Keratinocyte (primary cell): Measurements from ENCODE around the gene MTMR2.

Experiments
- EZH2 ChIP-seq: IDR thresholded peaks from one replicate; pipeline ENCODE4 v1.6.1; 2012; ENCODE audit warnings: inconsistent platforms, mild to moderate bottlenecking, low read length, moderate library complexity
- TF ChIP-seq, protein P1 (sequence below), 3 experiments: IDR thresholded peaks in 1 of 3; conservative IDR thresholded peaks in 1 of 3; optimal IDR thresholded peaks in 1 of 3; 2 replicates in 2 of 3; 3 replicates in 1 of 3; pipeline versions ENCODE3 to v1.5.1; 2011; ENCODE audit warnings: low read length in 3 of 3, mild to moderate bottlenecking in 3 of 3, moderate library complexity in 2 of 3, control low read depth in 1 of 3, inconsistent platforms in 1 of 3; ENCODE audit not compliant: insufficient read depth in 2 of 3; ENCODE audit errors: extremely low read depth in 1 of 3

DNA sequence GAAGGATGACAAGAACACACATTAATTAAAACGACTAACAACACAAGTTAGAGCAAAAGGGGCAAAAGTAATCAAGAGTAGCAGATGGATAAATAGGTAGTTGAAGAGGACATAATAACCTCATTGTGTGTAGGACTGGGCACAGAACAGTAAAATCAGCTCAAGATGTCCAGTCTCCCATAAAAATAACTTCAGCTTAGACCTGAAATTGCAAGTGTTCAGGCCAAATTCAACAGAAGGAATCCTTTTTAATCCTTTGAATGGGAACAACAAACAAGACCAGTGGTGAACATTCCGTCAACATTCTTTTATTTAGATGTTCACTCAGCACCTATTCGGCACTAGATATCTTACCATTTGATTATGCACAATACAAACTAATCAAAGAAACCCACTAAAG, 4.4 kb downstream of the MTMR2 start:
- TF ChIP-seq, protein P1, sequence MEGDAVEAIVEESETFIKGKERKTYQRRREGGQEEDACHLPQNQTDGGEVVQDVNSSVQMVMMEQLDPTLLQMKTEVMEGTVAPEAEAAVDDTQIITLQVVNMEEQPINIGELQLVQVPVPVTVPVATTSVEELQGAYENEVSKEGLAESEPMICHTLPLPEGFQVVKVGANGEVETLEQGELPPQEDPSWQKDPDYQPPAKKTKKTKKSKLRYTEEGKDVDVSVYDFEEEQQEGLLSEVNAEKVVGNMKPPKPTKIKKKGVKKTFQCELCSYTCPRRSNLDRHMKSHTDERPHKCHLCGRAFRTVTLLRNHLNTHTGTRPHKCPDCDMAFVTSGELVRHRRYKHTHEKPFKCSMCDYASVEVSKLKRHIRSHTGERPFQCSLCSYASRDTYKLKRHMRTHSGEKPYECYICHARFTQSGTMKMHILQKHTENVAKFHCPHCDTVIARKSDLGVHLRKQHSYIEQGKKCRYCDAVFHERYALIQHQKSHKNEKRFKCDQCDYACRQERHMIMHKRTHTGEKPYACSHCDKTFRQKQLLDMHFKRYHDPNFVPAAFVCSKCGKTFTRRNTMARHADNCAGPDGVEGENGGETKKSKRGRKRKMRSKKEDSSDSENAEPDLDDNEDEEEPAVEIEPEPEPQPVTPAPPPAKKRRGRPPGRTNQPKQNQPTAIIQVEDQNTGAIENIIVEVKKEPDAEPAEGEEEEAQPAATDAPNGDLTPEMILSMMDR (optimal IDR thresholded peaks at IDR 0.05 in 1 of 3, IDR thresholded peaks at IDR 0.05 in 1 of 3, conservative IDR thresholded peaks at IDR 0.05 in 1 of 3; ENCODE audit: extremely low read depth in 1 of 3, insufficient read depth in 2 of 3, low read length in 3 of 3), result no peak
- no peak for TF ChIP-seq EZH2
